T-helper 2 cell treated with Interferon-gamma antibody and Interleukin-4, amounts not matched to agents 100 ng/mL and 5 ng/mL, for 36 hours (primary cell): ENCODE results near the gene ADIPOR2. TPM values are rescaled to one million over a fixed set of nuclear protein-coding genes. Genes with fewer than 3 reads are reported as not detected.
"Not testable (repeated sequence)": the region's sequence is repeated elsewhere in the genome, so short reads cannot be mapped to it uniquely, and the experiment has no call there.

Experiments used
- intact Hi-C: fragments of 100-400 bp; cut with micrococcal nuclease; formaldehyde crosslinking; loops from one replicate; pipeline ENCODE4 v1.15.1; 2023
- total RNA-seq: library from RNA; stranded (reverse); gene quantifications from 2 replicates; pipeline ENCODE4 v1.2.3, GENCODE V29; 2022

ADIPOR2 gene
- total RNA-seq, 1 donor from 2014 or later: 64.5 TPM

DNA sequence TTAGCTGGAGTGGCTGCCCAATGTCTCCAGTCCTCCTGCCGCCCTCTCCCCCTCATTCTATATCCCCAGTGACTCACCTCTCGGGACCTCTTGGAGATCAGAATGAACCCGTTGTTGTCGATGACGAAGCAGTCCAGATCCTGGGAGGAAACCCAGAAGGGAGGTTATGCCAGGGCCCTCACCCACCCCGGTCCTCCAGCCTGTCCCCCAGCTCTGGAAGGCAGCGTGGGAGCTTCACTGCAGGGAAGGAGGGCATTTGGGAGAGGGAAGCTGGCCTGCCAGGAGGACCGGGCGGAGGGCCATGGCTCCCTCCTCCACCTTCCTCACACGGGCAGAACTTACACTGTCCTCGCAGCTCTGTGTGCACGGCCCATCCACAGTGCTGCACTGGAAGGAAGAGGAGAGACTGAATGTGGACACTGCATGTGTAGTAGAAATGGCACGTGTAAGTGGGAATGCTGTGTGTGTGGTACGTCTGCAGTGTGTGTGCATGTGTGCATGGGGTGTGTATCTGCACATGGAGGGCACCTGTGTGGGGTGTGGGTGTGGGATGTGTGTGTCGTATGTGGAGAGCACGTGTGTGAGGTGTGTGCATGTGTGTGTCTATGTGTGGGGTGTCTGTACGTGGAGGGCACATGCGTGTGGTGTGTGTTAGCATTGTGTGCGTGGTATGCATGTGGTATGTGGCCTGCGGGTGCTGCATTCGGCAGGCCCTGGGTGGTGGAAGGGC is 119.5 kb downstream of the ADIPOR2 start:
- intact Hi-C loops: no loop called here

DNA sequence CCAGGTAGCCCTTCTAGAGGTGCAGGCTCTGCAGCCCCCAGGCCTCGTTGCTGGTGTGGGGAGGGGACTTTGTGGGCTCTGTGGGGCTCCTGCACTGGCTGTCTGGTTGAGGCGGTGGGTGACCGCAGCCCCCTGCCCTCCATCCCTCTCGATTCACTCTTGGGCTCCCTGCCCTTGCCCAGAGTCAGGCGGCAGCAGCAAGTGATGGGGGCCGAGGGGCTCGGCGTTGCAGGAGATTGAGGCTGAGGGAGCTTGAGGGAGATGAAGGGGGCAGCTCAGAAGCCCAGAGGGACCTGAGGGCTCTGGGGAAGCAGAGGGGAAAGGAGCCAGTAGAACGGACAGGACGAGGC is 120.0 kb downstream of the ADIPOR2 start:
- intact Hi-C loops: no loop called here

DNA sequence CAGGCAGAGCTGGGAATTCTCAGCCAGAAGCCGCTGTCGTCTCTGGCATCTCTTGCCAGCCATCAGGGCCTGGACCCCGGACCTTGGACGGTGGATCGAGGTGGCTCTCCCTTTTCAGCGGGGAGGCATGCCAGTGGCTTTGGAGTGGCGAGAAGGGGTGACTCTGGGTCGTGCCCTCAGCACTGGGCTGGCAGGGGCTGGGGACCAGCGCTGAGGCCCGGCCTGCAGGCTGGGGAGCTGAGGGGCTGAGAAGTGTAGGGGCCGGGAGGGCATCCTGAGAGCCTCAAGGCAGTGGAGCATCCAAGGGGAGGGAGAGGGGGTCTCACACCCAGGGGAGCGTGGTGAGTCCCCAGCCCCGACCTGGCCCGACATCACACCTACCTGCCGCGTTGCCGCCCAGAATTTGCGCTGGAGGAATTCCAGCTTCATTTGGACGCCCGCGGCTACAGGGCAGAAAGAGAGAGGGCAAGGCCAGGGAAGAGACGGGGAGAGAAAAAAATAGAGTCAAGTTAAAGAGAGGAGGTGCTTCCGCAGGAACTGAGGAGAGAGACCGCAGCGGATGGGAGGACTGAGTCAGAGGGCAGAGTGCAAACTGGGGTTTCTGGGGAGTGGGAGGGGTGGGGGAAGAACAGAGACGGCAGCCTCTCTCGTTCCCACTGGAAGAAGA is 120.5 kb downstream of the ADIPOR2 start:
- intact Hi-C loops: no loop called here

DNA sequence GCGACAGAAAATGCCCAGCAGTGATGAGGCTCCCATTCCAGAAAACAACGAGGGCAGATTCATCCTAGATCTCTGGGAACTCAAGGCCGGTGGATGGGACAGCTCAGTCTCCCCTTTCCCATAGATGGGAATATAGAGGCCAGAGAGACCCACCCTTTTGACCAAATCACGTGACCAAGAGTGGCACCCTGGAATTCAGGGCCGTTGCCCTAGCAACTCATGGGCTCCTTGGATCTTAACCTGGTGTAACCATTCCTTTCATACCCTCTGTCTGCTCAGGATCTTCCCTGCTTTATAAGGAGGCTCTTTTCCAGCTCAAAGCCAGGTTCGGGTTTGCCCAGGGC is 121.0 kb downstream of the ADIPOR2 start:
- intact Hi-C loops: no loop called here

DNA sequence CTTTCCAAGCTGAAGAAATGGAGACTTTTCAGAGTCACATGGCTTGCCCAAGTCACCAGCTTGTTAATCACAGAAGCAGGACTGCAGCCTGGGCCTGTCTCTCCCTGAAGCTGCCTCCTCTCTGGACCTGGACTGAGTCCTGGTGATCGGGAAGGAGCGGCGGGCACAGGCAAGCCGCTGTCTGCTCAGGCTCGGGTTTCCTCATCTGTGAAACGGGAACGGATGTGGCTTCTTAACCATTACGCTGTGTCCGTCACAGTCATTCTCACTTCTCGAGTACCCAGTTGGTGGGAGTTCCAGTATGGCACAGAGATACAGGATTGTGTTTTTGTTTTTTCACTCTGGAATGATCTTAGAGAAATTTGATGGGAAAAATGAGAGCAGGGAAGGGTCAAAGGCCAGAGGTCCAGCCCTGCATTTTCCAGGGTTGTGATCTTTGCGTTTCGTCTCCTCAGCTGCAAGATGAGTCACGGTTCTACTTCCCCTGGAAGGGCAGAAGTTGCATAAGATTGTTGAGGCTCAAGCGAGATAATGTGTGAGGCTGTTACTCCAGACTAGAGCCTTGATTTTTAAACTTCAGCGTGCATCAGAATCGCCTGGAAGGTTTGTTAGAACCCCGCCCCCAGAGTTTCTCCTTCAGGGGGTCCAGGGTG is 121.9 kb downstream of the ADIPOR2 start:
- intact Hi-C loops: no loop called here

DNA sequence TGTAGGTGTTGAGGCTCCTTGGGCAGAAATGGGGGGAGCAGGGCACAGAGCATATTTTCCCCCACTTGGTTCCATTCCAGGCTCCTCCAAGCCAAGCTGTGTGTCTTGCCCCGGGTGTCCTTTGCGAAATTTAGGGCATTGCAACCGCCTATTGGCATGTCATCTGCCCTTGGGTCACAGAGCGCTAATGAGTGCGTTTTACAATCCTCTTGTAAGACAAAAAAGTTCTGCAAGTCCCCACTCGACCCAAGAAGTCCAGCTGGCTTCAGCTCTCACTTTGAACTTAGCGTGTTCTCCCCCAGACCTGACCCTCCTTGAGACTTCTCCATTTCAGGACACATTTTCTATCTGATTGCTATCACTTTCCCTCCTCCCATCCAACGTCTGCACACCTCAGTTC is 123.4 kb downstream of the ADIPOR2 start:
- intact Hi-C loops: no loop called here

DNA sequence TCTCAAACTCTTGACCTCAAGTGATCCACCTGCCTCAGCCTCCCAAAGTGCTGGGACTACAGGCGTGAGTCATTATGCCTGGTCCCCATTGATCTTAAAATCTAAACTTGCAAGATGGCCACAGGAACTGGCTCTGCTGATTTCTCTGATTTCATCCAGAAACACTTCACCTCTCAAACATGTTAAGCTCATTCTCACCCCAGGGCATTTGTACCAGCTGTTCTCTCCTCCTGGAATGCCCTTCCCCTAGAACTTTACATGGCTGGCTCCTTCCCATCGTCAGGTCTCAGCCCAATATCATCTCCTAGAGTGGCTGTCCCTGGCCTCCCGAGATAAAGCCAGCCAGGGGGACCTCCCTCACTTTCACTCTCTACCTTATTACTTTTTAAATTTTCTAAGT is 124.2 kb downstream of the ADIPOR2 start:
- intact Hi-C loops: no loop called here

DNA sequence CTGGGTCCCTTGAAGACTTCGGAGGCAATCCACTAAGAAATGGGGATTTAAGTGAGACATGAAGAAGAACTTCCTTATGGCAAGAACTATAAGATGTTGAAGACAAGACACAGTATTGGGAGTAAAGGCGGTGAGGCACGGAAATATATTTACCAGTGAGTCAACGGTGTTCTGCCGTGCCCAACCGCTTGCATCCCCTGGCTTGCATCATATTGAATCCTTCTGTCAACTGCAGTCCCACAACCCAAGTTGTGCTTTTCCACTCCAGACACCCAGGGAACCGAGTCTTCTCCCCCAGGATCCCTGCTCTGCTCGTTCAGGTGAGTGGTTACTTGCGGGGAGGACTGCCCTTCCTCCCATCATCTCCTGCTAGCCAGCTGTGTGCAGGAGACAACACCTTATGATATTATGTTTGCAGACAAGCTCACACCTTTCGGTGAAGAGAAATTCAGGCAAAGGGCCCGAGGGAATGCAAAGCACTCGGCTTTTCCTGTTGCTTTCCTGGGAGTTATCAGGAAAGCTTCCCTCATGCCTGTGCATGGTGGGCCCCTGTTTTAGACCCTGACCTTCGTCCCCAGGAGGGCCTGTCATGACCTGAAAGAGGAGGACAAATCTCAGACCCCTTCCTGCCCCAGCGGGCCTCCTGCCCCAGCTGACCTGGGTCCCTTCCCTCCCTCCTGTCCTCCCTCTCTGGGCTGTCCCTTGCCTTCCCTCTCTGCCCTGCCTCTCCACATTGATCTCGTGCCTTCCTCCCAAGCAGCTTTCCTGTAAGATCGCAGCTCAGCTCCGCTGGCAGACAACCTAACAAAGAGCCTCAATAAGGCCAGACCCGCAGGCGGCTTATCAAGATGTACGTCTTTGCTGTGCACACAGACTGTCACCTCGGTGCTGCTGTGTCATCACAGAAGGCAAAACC is 125.2 kb downstream of the ADIPOR2 start:
- intact Hi-C loops: no loop called here

DNA sequence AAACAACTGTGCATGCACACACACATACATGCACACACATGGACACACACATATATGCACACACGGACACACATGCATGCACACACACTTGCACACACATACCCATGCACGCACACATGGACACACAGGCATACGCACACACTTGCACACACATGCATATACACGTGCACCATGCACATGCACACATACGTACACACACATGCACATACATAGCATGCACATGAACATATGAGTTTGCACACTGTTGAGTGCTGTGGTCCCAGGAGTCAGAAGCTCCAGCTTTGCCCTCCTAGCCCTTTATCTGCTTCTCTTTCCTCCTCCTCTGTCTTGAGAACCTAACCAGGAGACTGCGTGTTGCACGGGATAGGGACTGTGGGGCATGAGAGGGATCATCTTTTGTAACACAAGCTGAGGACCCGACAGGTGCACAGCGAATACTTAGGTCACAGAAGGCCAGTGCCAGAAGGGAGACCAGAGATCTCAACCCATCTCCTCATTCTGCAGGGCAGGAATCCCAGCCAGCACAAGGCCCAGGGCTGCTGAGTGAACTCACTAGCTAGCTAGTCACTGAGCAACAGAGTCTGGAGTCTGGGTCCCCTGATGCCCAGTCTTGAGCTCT is 126.0 kb downstream of the ADIPOR2 start:
- intact Hi-C loops: no loop called here

DNA sequence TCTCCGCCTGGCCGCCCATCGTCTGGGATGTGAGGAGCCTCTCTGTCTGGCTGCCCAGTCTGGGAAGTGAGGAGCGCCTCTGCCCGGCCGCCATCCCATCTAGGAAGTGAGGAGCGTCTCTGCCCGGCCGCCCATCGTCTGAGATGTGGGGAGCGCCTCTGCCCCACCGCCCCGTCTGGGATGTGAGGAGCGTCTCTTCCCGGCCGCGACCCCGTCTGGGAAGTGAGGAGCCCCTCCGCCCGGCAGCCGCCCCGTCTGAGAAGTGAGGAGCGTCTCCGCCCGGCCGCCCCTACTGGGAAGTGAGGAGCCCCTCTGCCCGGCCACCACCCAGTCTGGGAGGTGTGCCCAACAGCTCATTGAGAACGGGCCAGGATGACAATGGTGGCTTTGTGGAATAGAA is 127.1 kb downstream of the ADIPOR2 start:
- intact Hi-C loops: not testable (repeated sequence)

DNA sequence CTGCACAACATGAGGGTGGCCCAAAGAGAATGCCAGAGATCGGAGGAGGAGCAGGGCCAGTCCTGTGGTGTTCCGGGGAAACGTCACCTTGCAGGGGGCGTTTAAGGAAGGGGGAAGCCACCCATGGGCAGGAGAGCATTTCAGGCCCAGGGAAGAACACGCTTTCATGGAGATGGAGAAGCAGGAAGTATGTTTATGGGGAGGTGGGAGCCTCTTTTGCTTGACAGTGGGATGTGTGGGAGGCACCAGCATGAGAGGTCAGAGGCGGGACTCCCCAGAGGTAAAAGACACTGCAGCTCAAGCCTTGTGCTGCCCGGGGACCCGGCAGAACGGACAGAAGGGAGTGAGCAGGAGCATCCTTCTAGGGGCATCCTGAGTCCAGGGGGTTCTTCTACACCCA is 128.2 kb downstream of the ADIPOR2 start:
- intact Hi-C loops: no loop called here

DNA sequence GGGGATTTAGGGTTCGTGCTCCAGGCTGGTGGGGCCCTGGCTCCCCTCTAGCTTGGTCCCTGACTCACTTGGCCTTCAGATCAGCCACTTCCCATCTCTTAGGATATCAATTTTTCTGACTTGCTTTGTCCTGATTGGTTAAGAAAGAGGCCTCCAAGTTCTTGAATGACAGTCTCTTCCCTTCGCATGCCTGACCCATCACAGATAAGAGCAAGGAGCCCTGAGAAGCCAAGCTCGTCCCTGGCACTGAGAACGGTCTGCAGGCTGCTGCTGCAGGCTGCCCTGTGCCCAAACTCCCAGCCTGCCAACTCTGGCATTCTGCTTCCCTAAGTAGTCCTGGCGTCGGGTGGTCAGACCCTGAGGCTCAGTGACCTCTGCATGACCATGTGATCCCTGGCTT is 128.7 kb downstream of the ADIPOR2 start:
- intact Hi-C loops: no loop called here

DNA sequence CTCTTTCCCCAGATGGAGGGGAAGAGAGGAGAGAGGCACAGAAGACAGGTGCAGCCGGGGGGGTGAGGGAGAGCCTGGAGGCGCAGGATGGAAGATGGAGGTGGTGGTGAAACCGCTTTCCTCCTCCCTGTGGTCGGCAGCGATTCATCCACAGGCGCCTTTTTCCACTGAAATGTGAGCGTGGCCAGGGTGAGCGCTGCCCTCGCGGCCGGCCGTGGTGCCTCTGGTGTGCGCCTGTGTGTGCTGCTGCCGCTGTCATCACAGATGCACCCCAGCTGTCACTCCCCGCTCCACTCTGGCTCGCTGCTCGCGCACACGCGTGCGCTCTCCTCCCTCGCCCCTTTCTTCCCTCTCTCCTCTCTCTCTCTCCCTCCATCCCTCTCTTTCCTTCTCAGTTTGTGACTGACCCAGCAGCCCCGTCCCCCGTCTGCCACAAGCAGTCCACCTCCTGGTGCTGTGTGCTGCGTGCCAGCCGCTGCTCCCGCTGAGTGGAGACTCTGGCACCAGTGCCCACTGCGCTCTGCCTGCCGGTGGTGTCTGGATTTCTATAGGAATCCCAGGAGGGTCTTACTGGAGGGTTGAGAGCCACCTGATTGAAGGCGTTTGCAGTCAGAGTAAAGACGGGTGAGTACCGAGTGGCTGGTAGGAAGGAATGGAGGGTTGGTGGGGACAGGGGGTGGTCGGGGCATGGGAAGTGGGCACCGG is 129.5 kb downstream of the ADIPOR2 start, which contains the start of gene LRTM2:
LRTM2 (plus strand) TSS at position 375 of the 705 bp plus-strand sequence. CDS start 7,584 bp downstream, outside the sequence.
- intact Hi-C loops: no loop called here

DNA sequence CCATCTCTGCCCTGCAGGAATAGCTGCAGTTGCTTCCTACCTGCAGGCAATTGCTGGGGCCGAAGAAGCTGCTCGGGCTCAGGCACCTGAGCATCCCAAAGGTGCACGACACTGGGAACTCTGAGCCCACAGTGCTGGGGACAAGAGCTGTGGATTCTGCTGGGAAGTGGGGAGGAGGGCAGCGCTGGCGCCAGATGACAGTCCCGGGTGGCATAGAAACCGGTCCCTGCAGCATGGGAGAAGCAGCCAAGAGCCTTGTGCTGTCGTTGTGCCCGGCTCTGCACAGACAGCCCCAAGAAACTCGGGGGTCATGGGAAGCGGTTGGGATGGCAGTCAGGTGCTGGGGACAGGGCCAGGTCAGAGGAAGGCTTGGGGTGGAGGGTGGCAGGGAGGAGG is 130.0 kb downstream of the ADIPOR2 start:
- intact Hi-C loops: no loop called here

DNA sequence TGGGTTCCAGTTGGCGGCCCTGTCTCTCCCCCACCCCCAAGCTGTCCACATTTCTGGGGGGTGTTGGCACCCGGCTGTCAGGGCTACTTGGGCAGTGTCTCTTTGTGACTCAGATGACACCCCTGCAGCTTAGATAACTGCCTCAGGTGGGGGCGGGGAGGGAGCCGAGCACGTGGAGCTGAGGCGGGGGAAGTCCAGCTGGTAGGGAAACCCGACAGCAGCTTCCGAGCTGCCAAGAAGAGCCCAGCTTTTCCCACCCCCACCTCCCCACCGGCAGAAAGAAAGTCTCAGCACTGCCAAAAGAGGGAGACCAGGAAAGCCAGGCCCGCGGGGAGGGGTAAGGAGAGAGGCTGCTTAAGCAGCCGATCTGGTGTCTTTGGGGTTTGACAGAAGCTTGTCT is 130.9 kb downstream of the ADIPOR2 start:
- intact Hi-C loops: no loop called here

DNA sequence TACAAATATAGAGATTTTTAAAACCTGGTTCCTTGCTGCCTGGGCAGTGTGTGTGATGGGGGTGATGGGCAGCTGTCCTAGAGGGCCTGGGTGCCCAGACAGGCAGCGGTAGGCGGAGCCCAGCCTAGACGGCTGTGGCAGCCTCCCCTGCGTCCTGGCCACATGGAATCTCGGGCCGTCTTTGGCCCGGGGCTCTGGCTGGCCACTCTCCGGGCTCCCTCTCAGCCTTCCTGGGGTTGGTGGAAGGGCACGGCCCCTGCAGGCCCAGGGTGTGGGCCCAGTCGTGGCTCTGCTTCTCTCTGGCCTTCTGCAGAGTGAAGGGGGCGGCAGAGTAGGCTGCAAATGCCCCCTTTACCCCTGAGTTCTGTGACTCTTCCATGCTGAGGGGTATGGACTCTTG is 131.8 kb downstream of the ADIPOR2 start:
- intact Hi-C loops: no loop called here

DNA sequence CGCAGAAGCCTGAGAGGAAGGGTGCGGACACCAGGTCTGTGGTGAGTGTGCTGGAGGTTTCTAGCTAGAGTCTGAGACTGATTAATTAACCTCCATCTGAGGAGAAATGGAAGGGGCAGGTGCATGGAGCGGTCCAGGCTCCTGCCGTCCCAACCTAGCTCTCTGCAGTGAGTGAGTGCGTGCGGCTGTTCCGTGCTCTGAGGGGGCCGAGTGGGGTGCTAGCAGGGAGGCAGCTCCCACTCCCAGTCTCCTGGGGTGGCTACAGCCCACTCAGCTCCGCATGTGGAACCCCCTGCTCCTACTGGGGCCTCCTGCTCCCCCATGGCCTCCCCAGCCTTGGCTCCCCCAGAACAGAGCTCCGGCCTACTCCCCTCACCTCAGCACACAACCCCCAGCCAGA is 132.4 kb downstream of the ADIPOR2 start:
- intact Hi-C loops: no loop called here

DNA sequence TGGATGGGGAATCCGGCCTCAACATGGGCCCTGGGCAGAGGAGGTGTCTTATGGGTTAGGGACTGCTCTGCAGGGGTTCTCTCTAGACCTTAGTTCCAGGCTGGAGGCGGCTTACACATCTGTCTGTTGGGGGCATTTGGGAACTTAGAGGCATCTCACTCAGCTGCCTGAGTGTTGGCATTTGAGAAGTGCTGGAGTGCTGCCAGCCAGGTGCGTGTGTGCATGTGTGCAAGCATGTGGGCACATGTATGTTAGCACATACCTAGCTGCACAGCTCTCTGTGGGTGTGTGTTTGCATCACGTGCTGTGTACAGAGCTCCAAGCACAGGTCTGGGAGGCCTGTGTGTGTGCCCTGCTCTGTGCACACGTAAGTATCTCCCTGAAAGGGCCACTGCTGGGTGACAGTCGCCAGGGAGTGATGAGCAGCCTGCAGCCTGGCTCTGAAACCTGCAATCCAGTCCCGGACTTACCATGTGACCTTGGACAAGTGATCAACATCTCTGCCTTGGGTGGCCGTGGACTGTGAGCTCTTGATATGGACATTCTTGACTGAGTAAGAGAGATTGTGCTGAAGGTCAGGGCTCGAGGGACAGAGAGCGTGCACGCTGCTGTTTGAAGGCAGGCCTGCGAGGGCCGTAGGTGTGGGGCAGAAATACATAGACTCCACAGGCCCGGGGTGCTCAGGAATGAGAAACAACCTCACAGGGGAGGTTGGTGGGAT is 134.7 kb downstream of the ADIPOR2 start:
- intact Hi-C loops: no loop called here

DNA sequence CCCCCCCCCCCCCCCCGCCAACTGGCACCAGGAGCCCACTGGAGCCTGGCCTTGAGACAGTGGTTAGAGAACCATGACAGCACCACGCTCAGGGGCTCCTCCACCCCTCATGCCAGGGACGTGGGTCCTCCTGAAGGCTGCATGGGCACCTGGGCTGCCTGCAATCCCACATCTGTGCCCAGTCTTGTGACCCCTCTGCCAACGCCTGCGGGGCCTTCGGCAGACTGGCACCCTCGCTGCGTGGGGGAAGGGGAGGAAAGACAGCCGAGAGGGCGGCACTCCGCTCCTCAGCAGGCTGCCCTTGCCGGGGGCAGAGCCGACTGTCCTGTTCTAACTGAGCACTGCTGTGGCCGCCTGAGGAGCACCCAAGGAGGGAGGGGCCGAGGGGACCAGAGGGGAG is 135.5 kb downstream of the ADIPOR2 start:
- intact Hi-C loops: no loop called here
